WI38 (cell line): ENCODE data around the gene RAB36.

ENCODE experiments used
- H3K4me3 ChIP-seq: 2 replicates; pipeline ENCODE4 v1.5.1; 2011; ENCODE audit warnings: low read depth, mild to moderate bottlenecking, control low read depth, low read length
- CTCF ChIP-seq: IDR thresholded peaks from 2 replicates; pipeline ENCODE4 v1.5.1; 2012; ENCODE audit warnings: low read depth, mild to moderate bottlenecking, control low read depth, low read length

The RAB36 gene

GRCh38 chr22:23152238-23153114, 7.2 kb downstream of the RAB36 start:
- no peak for TF ChIP-seq CTCF
- H3K4me3 ChIP-seq: no peak overlapping the region

- H3K4me3 ChIP-seq: no peak overlapping the region
- no peak for TF ChIP-seq CTCF
Observed at GRCh38 chr22:23153994-23154393, 8.7 kb downstream of the RAB36 start.

GRCh38 chr22:23154461-23154860, 9.2 kb downstream of the RAB36 start:
- TF ChIP-seq CTCF: no peak
- H3K4me3 ChIP-seq: no peak overlapping the region

- H3K4me3 ChIP-seq: no peak overlapping the region
- no peak for TF ChIP-seq CTCF
Observed at GRCh38 chr22:23155143-23155542, 9.9 kb downstream of the RAB36 start.

- TF ChIP-seq CTCF: no peak
- no peak overlapping the region for H3K4me3 ChIP-seq
Observed at GRCh38 chr22:23155831-23156230, 10.6 kb downstream of the RAB36 start.

GRCh38 chr22:23156286-23156685, 11.0 kb downstream of the RAB36 start:
- H3K4me3 ChIP-seq: no peak overlapping the region

More at GRCh38 chr22:23156286-23156685, 11.0 kb downstream of the RAB36 start:
- TF ChIP-seq CTCF: no peak
